Suprapubic skin (tissue), 4 donors: Measurements from ENCODE around the gene COL18A1.

ENCODE experiments used
- CTCF ChIP-seq, 2 donors: fragments of 200-600 bp in 1 of 2; fragments of 450-650 bp in 1 of 2; sonication (generic) in 1 of 2; IDR thresholded peaks; one replicate each; pipeline ENCODE4 v1.5.1; 2016 to 2019; ENCODE audit warnings: antibody characterized with exemption in 2 of 2, mild to moderate bottlenecking in 1 of 2, moderate library complexity in 1 of 2
- EP300 ChIP-seq: sonication (generic); formaldehyde crosslinking; IDR thresholded peaks from one replicate; pipeline ENCODE4 v1.6.1; 2017; ENCODE audit warnings: antibody characterized with exemption
- POLR2A ChIP-seq, 2 donors: fragments of 450-650 bp; IDR thresholded peaks; one replicate each; pipeline ENCODE4 v1.6.1; 2017; ENCODE audit warnings: antibody characterized with exemption in 2 of 2, mild to moderate bottlenecking in 2 of 2, moderate library complexity in 2 of 2
- POLR2AphosphoS5 ChIP-seq, 3 donors: sonication (generic); formaldehyde crosslinking; IDR thresholded peaks; one replicate each; pipeline ENCODE4 v1.6.1; 2017; ENCODE audit warnings: antibody characterized with exemption in 3 of 3

GRCh38 chr21:45423968-45424853, 19.2 kb downstream of the COL18A1 start:
- TF ChIP-seq CTCF (IDR thresholded peaks at IDR 0.05) (no peak), POLR2A (IDR thresholded peaks at IDR 0.05) (no peak), POLR2AphosphoS5 (IDR thresholded peaks at IDR 0.05) (no peak), EP300 (no peak)
